ENCODE results near the gene KRTAP12-1. TPM values are rescaled to one million over a fixed set of nuclear protein-coding genes. Genes with fewer than 3 reads are reported as not detected.

The KRTAP12-1 gene
- total RNA-seq, 2 donors from 2014 or later, result not detected

Other genes with a start within 250 kb of the KRTAP12-1 start
- 1 to 10 TPM; 1.4 to 2.5 TPM for gene LRRC3, start 226.7 kb downstream of the KRTAP12-1 start, total RNA-seq
- not detected for gene KRTAP10-1, start 142.0 kb downstream of the KRTAP12-1 start, total RNA-seq
- not detected for gene KRTAP10-2, start 130.7 kb downstream of the KRTAP12-1 start, total RNA-seq
- not detected for gene KRTAP10-3, start 123.4 kb downstream of the KRTAP12-1 start, total RNA-seq
- gene KRTAP10-4, start 108.4 kb downstream of the KRTAP12-1 start, total RNA-seq, result not detected
- gene KRTAP10-5, start 101.6 kb downstream of the KRTAP12-1 start, total RNA-seq, result not detected
- not detected for gene KRTAP10-6, start 89.7 kb downstream of the KRTAP12-1 start, total RNA-seq
- gene KRTAP10-7, start 81.6 kb downstream of the KRTAP12-1 start, total RNA-seq, result not detected
- gene KRTAP10-8, start 70.1 kb downstream of the KRTAP12-1 start, total RNA-seq, result not detected
- not detected for gene KRTAP10-9, start 55.1 kb downstream of the KRTAP12-1 start, total RNA-seq
- gene KRTAP10-10, start 44.8 kb downstream of the KRTAP12-1 start, total RNA-seq, result not detected
- gene KRTAP10-11, start 35.7 kb downstream of the KRTAP12-1 start, total RNA-seq, result not detected
- gene KRTAP12-4, start 27.5 kb downstream of the KRTAP12-1 start, total RNA-seq, result not detected
- not detected for gene KRTAP12-3, start 24.2 kb downstream of the KRTAP12-1 start, total RNA-seq
- gene KRTAP12-2, start 15.2 kb downstream of the KRTAP12-1 start, total RNA-seq, result not detected
- not detected for gene KRTAP10-12, start 15.0 kb upstream of the KRTAP12-1 start, total RNA-seq
- gene TSPEAR, start 29.4 kb upstream of the KRTAP12-1 start, total RNA-seq, result 1 to 10 TPM in 1 of 2 donors, under 1 TPM in 1; 0.39 to 1.6 TPM
- 10 to 100 TPM; 62.0 to 83.0 TPM for gene UBE2G2, start 119.7 kb upstream of the KRTAP12-1 start, total RNA-seq
- gene SUMO3, start 135.9 kb upstream of the KRTAP12-1 start, total RNA-seq, result 10 to 100 TPM; 71.2 to 93.3 TPM
- 100 to 1,000 TPM; 181 to 195 TPM for gene PTTG1IP, start 191.5 kb upstream of the KRTAP12-1 start, total RNA-seq
- gene ITGB2, start 238.7 kb upstream of the KRTAP12-1 start, total RNA-seq, result 10 to 100 TPM; 31.5 to 70.7 TPM

Measured in left cardiac atrium (tissue), 2 donors.